Suppressor macrophage treated with lipopolysaccharide for 1 hour (primary cell): ENCODE results near the gene OR2J2.
"Not testable (repeated sequence)": the region's sequence is repeated elsewhere in the genome, so short reads cannot be mapped to it uniquely, and the experiment has no call there.

Source experiments
- DNase-seq, 3 donors: peaks; one replicate each; pipeline ENCODE4 v3.0.0-alpha.2; 2020 to 2022

OR2J2 gene

GRCh38 chr6:29170607-29171006 is at the start of gene OR2J2:
Gene OR2J2 (plus strand): TSS chr6:29170907. CDS start chr6:29173636, 2,729 bp downstream.
- DNase-seq = not testable (repeated sequence)

DNA sequence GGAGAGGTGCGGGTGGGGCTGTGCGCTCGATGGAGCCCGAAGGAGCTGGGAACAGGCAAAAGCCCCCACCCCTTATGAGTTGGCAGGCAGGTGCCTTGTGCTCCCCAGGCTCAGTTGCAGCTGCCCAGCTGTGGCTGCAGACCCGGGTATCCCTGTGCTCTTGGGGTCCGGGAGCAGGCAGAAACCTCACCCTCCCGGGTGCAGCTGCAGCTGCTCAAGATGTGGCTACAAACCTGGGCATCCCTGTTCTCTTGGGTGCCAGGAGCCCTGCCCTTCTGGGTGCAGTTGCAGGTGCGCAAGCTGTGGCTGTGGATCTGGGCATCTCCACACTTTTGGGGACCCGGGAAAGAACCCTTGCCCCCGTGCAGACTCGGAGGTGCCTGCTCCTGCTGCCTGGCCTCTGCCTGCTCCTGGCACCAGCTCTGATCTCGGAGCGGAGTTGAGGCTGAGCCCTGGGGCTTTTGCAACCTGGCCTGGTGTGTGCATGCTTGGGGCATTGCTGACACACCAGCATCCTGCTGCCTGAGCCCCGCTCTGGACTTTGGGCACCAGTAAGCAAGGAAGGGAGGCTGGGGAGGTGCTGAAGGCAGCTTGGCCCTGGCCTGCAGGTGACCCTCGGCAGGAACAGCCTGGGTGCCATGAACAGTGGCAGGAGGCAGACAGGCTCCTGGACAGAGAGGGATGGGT is 41.2 kb upstream of the OR2J2 start:
- no peak for DNase-seq

DNA sequence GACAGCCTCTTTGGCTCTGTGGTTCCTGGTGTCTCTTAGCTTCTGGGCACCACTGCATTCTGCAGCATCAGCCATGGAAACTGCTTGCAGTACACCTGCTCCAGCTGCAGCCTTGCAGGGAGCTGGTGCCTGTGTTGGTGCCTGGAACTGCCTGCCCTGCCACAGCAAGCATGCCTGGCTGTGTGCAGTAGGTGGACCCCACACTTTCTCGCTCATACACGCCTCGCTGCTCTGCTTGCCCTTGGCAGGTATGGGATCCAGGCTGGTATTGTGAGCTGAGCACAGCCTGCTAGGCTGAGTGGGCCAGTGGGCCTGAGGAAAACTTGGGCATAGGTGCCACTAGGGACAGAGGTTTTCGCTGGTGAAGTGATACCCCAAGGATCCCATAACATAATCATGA is 40.1 kb upstream of the OR2J2 start:
- DNase-seq = no peak

DNA sequence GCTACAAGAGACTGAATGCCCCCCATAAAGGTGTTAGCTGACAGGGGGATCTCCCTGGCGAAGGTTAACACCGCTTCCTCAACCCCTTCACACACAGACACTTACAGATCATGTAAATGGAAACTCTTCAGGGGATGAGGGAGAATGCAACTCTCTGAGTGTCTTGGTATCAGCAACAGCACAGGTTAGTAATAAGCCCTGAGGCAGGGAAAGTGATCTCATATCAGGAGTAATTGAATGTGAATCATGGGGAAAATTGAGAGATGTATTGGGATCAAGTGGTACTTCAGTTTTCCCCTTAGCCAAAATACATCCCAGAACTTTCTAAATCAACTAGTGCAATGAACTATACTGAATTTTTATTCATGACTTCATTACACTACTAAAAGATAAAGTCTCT is 39.0 kb upstream of the OR2J2 start:
- no peak for DNase-seq

GRCh38 chr6:29137724-29138123 is 33.0 kb upstream of the OR2J2 start:
- DNase-seq = no peak

GRCh38 chr6:29141606-29142005 is 29.1 kb upstream of the OR2J2 start:
- DNase-seq = no peak

GRCh38 chr6:29142309-29142708 is 28.4 kb upstream of the OR2J2 start:
- DNase-seq = no peak

DNA sequence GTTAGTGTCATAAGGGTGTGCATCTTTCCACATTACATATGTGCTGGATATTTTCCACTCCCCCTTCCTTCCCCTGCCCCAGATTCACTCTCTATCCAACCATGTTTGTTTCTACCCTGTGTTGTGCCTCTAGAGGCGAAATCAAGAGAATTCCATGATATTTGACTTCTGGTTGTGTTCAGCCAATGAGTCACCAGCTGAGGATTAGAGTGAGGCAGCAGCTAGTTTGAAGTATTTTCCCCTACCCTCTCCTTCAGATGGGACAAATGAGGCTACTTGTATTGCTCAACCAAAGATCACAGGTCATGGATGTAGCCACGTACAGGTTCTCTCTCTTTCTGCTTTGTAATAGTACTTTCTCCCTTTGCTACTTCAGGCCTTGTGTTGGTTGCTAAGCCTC is 24.5 kb upstream of the OR2J2 start:
- no peak for DNase-seq

GRCh38 chr6:29147074-29147473 is 23.6 kb upstream of the OR2J2 start:
- DNase-seq = no peak

DNA sequence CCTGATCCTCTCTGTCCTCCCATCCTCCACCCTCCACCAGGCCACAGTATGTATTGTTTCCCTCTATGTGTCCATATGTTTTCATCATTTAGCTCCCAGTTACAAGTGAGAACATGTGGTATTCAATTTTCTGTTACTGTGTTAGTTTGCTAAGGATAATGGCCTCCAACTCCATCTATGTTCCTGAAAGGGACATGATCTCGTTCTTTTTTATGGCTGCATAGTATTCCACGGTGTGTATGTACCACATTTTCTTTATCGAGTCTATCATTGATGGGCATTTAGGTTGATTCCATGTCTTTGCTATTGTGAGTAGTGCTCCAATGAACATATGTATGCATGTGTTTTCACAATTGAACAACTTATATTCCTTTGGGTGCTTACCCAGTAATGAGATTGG is 21.3 kb upstream of the OR2J2 start:
- not testable (repeated sequence) for DNase-seq

- DNase-seq = no peak
Observed at GRCh38 chr6:29153083-29153482, 17.6 kb upstream of the OR2J2 start.

DNA sequence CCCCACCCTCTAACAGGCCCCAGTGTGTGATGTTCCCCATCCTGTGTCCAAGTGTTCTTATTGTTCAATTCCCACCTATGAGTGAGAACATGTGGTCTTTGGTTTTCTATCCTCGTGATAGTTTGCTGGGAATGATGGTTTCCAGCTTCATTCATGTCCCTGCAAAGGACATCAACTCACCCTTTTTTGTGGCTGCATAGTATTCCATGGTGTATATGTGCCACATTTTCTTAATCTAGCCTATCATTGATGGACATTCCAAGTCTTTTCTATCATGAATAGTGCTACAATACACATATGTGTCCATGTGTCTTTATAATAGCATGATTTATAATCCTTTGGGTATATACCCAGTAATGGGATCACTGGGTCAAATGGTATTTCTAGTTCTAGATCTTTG is 15.5 kb upstream of the OR2J2 start:
- DNase-seq = not testable (repeated sequence)

- DNase-seq = not testable (repeated sequence)
Observed at GRCh38 chr6:29159922-29160321, 10.8 kb upstream of the OR2J2 start.

DNA sequence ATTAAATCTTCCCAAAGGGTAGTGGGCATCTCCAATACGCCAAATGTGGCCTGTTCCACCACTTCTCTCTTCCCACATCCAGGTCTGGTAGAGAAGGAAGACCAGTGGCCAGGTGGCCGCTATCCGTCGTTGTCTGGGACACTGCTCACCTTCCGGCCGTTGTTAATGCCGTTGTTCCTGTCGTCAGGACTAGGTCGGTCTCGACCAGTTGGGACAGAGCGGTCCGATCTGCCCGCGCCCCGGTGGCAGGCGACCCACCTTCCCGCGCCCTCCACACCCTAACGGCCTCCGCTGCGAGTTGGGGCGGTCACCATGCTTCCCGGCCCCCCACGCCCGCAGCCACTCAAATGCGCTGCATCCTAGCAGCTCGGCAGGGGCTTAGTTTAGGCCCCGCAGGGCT is 5.1 kb upstream of the OR2J2 start:
- DNase-seq = not testable (repeated sequence)

GRCh38 chr6:29171736-29172135 is 1.0 kb downstream of the OR2J2 start:
- no peak for DNase-seq

- no peak for DNase-seq
Observed at GRCh38 chr6:29183594-29183993, 12.9 kb downstream of the OR2J2 start.

- not testable (repeated sequence) for DNase-seq
Observed at GRCh38 chr6:29188659-29189058, 18.0 kb downstream of the OR2J2 start.

GRCh38 chr6:29200767-29201662 is 30.3 kb downstream of the OR2J2 start:
- DNase-seq = no peak

DNA sequence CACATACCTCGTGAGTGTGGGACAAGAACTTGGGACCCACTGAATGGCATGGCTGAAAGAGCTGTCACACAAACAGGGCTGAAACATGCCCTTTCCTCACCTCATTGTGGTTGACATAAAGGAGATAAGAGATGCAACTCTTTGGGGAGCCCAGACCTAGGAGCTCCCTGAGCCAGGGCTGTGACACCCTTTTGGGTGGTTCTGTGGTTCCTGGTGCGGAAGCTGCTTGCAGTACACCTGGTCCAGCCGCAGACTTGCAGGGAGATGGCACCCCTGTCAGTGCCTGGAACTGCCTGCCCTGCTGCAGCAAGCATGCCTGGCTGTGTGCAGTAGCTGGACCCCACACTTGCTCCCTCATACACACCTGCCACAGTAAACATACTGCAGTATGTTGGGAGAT is 31.3 kb downstream of the OR2J2 start:
- DNase-seq = no peak

GRCh38 chr6:29211488-29211887 is 40.8 kb downstream of the OR2J2 start:
- DNase-seq = no peak

GRCh38 chr6:29216528-29216927 is 45.8 kb downstream of the OR2J2 start:
- DNase-seq = no peak

DNA sequence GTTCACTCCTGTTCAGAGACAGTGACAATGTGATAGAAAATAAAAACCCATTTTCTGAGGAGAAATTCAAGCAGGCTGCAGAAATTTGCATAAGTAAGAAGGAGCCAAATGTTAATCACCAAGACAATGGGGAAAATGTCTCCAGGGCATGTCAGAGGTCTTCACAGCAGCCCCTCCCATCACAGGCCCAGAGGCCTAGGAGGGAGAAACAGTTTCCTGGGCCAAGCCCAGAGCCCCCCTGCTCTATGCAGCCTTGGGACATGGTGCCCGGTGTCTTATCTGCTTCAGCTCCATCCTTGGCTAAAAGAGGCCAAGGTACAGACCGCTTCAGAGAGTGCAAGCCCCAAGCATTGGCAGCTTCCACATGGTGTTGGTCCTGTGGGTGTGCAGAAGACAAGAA is 46.5 kb downstream of the OR2J2 start:
- not testable (repeated sequence) for DNase-seq

- not testable (repeated sequence) for DNase-seq
Observed at GRCh38 chr6:29218056-29218455, 47.3 kb downstream of the OR2J2 start.
